ENCODE data around the gene FKBP10. TPM values are rescaled to one million over a fixed set of nuclear protein-coding genes. Genes with fewer than 3 reads are reported as not detected.
"Not testable (repeated sequence)": the region's sequence is repeated elsewhere in the genome, so short reads cannot be mapped to it uniquely, and the experiment has no call there.

The FKBP10 gene
- total and polyA plus RNA-seq, 9 of the 15 experiments (the other 6 are each of a cell fraction or from before 2014, with no cell fraction given): 0.03 to 3.0 (median 1.4) TPM; not detected in 1

DNA sequence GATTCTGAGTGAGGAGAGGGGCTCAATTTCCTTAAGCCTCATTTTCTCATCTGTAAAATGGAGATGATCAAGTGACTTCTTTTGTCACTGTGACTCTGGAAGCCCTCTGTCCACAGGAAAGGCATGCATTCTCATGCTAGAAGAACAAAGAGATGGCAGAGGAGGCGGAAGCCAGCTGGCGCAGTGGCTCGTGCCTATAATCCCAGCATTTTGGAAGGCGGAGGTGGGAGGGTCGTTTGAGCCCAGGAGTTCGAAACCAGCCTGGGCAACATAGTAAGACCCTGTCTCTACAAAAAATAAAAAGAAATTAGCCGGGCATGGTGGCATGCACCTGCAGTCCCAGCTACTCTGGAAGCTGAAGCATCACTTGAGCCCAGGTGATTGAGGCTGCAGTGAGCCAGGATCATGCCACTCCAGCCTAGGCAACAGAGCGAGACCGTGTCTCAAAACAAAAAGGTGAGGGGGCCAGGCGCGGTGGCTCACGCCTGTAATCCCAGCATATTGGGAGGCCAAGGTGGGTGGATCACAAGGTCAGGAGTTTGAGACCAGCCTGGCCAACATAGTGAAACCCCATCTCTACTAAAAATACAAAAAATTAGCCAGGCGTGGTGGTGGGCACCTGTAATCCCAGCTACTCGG, 36.4 kb upstream of the FKBP10 start:
- H3K27ac ChIP-seq (ENCODE audit: extremely low read depth, low read depth, low read length); CTCF ChIA-PET (ENCODE audit: low intra/inter-chr PET ratio): not testable (repeated sequence)

DNA sequence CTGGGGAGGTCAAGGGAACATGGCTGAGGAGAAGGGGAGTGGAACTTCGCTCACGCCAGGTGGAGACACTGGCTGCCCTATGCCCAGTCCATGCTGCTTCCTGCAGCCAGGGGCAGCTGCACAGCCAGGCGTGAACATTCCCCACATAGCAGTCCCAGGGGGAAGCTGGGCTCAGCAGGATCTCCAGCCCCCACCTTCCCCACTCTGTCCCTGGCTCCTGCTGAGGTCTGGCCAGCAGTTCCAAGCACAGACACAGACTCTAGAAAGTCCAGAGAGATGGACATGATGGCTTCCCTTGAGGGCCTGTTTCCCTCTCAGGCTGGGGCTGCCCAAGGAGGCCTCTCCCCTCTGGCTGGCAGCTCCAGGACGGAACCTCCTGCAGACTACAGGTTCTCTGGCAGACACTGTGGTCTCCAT, 35.6 kb upstream of the FKBP10 start:
- BruUV-seq (replicated peaks): no TSS peak
- no peaks in the 10 kb centered on the region for H3K9me3 ChIP-seq (replicated peaks; ENCODE audit: control insufficient read depth, insufficient read depth, low read depth, low read length)
- no peak overlapping the region for H3K4me2 ChIP-seq (ENCODE audit: insufficient read depth, low read length)
- peak overlapping the region in 1 of 2 experiments; percentile 76; a peak in 2 of 4 replicates for H3K9ac ChIP-seq (ENCODE audit: insufficient read depth in 1 of 2, low read depth in 2 of 2, low read length in 2 of 2)
- in situ Hi-C loops (cut with MboI) (no loop called here), intact Hi-C loops (cut with micrococcal nuclease) (no loop called here)
- H3K27me3 ChIP-seq (ENCODE audit: control insufficient read depth in 2 of 2, insufficient read depth in 2 of 2, low read length in 2 of 2): no peaks in the 10 kb centered on the region
- FAIRE-seq (no peak), ATAC-seq (no peak), DNase-seq (ENCODE audit: extremely low read depth in 1 of 4, low spot score in 3 of 4) (no peak)
- H3K9me1 ChIP-seq (ENCODE audit: control insufficient read depth, insufficient read depth, low read length): peaks cover 3% of the 10 kb centered on the region
- POLR2A ChIA-PET: interaction anchor here (0.6 to 1.9 kb wide), 5 partner anchors 8 to 154 kb away, joined by 3 to 11 read pairs (median 4); partner anchors contain the start of genes JUP and ODAD4
- H3K4me3 ChIP-seq: no peak overlapping the region
- no peak overlapping the region for H2AFZ ChIP-seq (ENCODE audit: low read depth, low read length)
- 92% methylated on average over 4 of the region's 4 CpGs for WGBS (ENCODE audit: insufficient coverage, low coverage, missing lambda C conversion rate)
- H3K27ac ChIP-seq (ENCODE audit: extremely low read depth, low read depth, low read length): no peak overlapping the region
- H3K36me3 ChIP-seq (ENCODE audit: control insufficient read depth, insufficient read depth, low read length): peaks cover 51% of the 10 kb centered on the region; the same call in 2 of the 3 replicates
- H3K79me2 ChIP-seq (ENCODE audit: control insufficient read depth, insufficient read depth, low read length): peaks cover 70% of the 10 kb centered on the region
- H3K4me1 ChIP-seq (replicated peaks in 1 of 2; ENCODE audit: control insufficient read depth in 2 of 2, insufficient read depth in 2 of 2, low read length in 2 of 2): peaks cover 10 to 33% of the 10 kb centered on the region in 2 experiments
- peaks cover 14% of the 10 kb centered on the region for H4K20me1 ChIP-seq (replicated peaks; ENCODE audit: control insufficient read depth, insufficient read depth, low read length)
- CTCF ChIA-PET (ENCODE audit: low intra/inter-chr PET ratio): no interaction called here
- no peak for TF ChIP-seq ESRRB (CRISPR knock-in tag; IDR thresholded peaks at IDR 0.05; ENCODE audit: borderline replicate concordance)
- no peak for TF ChIP-seq SRF (CRISPR knock-in tag; IDR thresholded peaks at IDR 0.05)
- 0 out of 2 replicates have a peak, but pooled peaks have one; percentile 17 for TF ChIP-seq RBFOX2 (IDR thresholded peaks at IDR 0.05; ENCODE audit: low read depth, low read length)
- no peak for TF ChIP-seq PML (IDR thresholded peaks at IDR 0.05; ENCODE audit: low read length)

More for the DNA sequence above, 36.4 kb upstream of the FKBP10 start:
- Histone ChIP-seq H3K36me3 (ENCODE audit: control insufficient read depth, insufficient read depth, low read length) (peaks cover 51% of the 10 kb centered on the region; the same call in 2 of the 3 replicates), H3K79me2 (ENCODE audit: control insufficient read depth, insufficient read depth, low read length) (peaks cover 62% of the 10 kb centered on the region), H3K4me1 (replicated peaks in 1 of 2; ENCODE audit: control insufficient read depth in 2 of 2, insufficient read depth in 2 of 2, low read length in 2 of 2) (peaks cover 2 to 32% of the 10 kb centered on the region in 2 experiments; a peak in 4 of 5 replicates), H3K9ac (ENCODE audit: insufficient read depth in 1 of 2, low read depth in 2 of 2, low read length in 2 of 2) (0 out of 4 replicates have a peak overlapping the region, but pooled peaks of 1 of the 2 experiments have one; percentile 14)
- H3K9me3 ChIP-seq (replicated peaks; ENCODE audit: control insufficient read depth, insufficient read depth, low read depth, low read length); H4K20me1 ChIP-seq (replicated peaks; ENCODE audit: control insufficient read depth, insufficient read depth, low read length); H3K4me3 ChIP-seq; H3K27me3 ChIP-seq (ENCODE audit: control insufficient read depth in 2 of 2, insufficient read depth in 2 of 2, low read length in 2 of 2); DNase-seq (ENCODE audit: extremely low read depth in 1 of 4, low spot score in 3 of 4); intact Hi-C loops (cut with micrococcal nuclease); FAIRE-seq; H2AFZ ChIP-seq (ENCODE audit: low read depth, low read length); BruUV-seq (replicated peaks); in situ Hi-C loops (cut with MboI); ATAC-seq; H3K9me1 ChIP-seq (ENCODE audit: control insufficient read depth, insufficient read depth, low read length); H3K4me2 ChIP-seq (ENCODE audit: insufficient read depth, low read length): not testable (repeated sequence)
- POLR2A ChIA-PET: interaction anchor here (0.6 to 0.8 kb wide), 3 partner anchors 12 to 22 kb away, joined by 3 to 4 read pairs (median 3); no protein-coding TSS in a partner anchor
- 94% methylated on average over 13 of the region's 14 CpGs for WGBS (ENCODE audit: insufficient coverage, low coverage, missing lambda C conversion rate)

All from K562 (cell line).